PC-3 (cell line): ENCODE data around the gene S100A5. TPM values are rescaled to one million over a fixed set of nuclear protein-coding genes. Genes with fewer than 3 reads are reported as not detected.

Experiments
- ATAC-seq: fragments of 200-7000 bp; cut with Tn5 transposase; 2 replicates; pipeline ENCODE4 v1.9.1; 2020; ENCODE audit warnings: mild to moderate bottlenecking, moderate library complexity
- BruUV-seq: library from RNA; stranded (reverse); fragments of 400-500 nt; replicated peaks from 2 replicates; lab custom pipeline; 2021; lab: Mats Ljungman, UMichigan
- CTCF ChIA-PET: fragments of 300-600 bp; sonication (Branson Sonifier 250); formaldehyde crosslinking; loops from one replicate; lab custom pipeline; 2022; ENCODE audit warnings: antibody characterized with exemption; lab: Charles Lee
- POLR2A ChIA-PET: fragments of 300-600 bp; sonication (Branson Sonifier 250); formaldehyde crosslinking; loops from one replicate; lab custom pipeline; 2022; ENCODE audit warnings: antibody characterized with exemption; ENCODE audit not compliant: unreplicated experiment; lab: Charles Lee
- DNase-seq: peaks from one replicate; pipeline ENCODE4 v3.0.0-alpha.2; 2015
- H2AFZ ChIP-seq: fragments of 300-600 bp; sonication (generic); 2 replicates; pipeline ENCODE4 v1.6.0; 2016; ENCODE audit warnings: antibody characterized with exemption, low read length
- H3F3A ChIP-seq: fragments of 300-600 bp; sonication (generic); one replicate; pipeline ENCODE4 v1.6.0; 2017; ENCODE audit warnings: antibody characterized with exemption, low read length, control low read depth, mild to moderate bottlenecking; ENCODE audit not compliant: unreplicated experiment
- H3K27ac ChIP-seq: fragments of 300-600 bp; sonication (generic); 2 replicates; pipeline ENCODE4 v1.5.1; 2016; ENCODE audit warnings: mild to moderate bottlenecking, low read length
- H3K27me3 ChIP-seq: fragments of 300-600 bp; sonication (generic); 2 replicates; pipeline ENCODE4 v1.6.1; 2016; ENCODE audit warnings: low read length, mixed read lengths
- H3K36me3 ChIP-seq: fragments of 300-600 bp; sonication (generic); 2 replicates; pipeline ENCODE4 v1.6.1; 2016; ENCODE audit warnings: low read depth, mixed run types, low read length, mixed read lengths
- H3K4me1 ChIP-seq: fragments of 300-600 bp; sonication (generic); 2 replicates; pipeline ENCODE4 v1.5.1; 2016; ENCODE audit warnings: low read length; ENCODE audit not compliant: insufficient read depth
- H3K4me2 ChIP-seq: fragments of 300-600 bp; sonication (generic); 2 replicates; pipeline ENCODE4 v1.6.0; 2016; ENCODE audit warnings: low read length
- H3K4me3 ChIP-seq: fragments of 300-600 bp; sonication (generic); 2 replicates; pipeline ENCODE4 v1.5.1; 2016; ENCODE audit warnings: mild to moderate bottlenecking, low read length, mixed read lengths
- H3K79me2 ChIP-seq: fragments of 300-600 bp; sonication (generic); 2 replicates; pipeline ENCODE4 v1.6.1; 2017; ENCODE audit warnings: low read length, mixed read lengths
- H3K9ac ChIP-seq: fragments of 300-600 bp; sonication (generic); 2 replicates; pipeline ENCODE4 v1.6.0; 2016; ENCODE audit warnings: mild to moderate bottlenecking, low read length
- H3K9me2 ChIP-seq: fragments of 300-600 bp; sonication (generic); replicated peaks from 2 replicates; pipeline ENCODE4 v1.6.1; 2016; ENCODE audit warnings: mixed run types, low read length, mixed read lengths
- H3K9me3 ChIP-seq: fragments of 300-600 bp; sonication (generic); 2 replicates; pipeline ENCODE4 v1.6.1; 2016; ENCODE audit warnings: low read length, mixed read lengths
- H4K20me1 ChIP-seq: fragments of 300-600 bp; sonication (generic); 2 replicates; pipeline ENCODE4 v1.6.1; 2016; ENCODE audit warnings: low read length, mixed read lengths
- EZH2 ChIP-seq: fragments of 300-600 bp; sonication (generic); IDR thresholded peaks from one replicate; pipeline ENCODE4 v1.6.1; 2017; ENCODE audit warnings: antibody characterized with exemption, mild to moderate bottlenecking, low read length; ENCODE audit not compliant: unreplicated experiment
- EZH2phosphoT487 ChIP-seq: fragments of 300-600 bp; sonication (generic); IDR thresholded peaks from 2 replicates; pipeline ENCODE4 v1.6.1; 2018; ENCODE audit warnings: mild to moderate bottlenecking, antibody characterized with exemption, low read length, borderline replicate concordance
- intact Hi-C: fragments of 100-400 bp; cut with micrococcal nuclease; formaldehyde crosslinking; loops from 2 replicates; pipeline ENCODE4 v1.9.0; 2023
- total RNA-seq: library from RNA; depleted of rRNA; stranded (reverse); fragments of >200 nt; gene quantifications from 2 replicates; pipeline ENCODE4 v1.2.3, GENCODE V29; 2014
- TF ChIP-seq, protein P1 (sequence below): fragments of 300-600 bp; sonication (generic); conservative IDR thresholded peaks from 2 replicates; pipeline ENCODE4 v1.5.1; 2017; ENCODE audit warnings: antibody characterized with exemption, low read depth, mild to moderate bottlenecking, low read length

The S100A5 gene
- total RNA-seq, 1 experiment from 2014 or later = 6.3 TPM

DNA sequence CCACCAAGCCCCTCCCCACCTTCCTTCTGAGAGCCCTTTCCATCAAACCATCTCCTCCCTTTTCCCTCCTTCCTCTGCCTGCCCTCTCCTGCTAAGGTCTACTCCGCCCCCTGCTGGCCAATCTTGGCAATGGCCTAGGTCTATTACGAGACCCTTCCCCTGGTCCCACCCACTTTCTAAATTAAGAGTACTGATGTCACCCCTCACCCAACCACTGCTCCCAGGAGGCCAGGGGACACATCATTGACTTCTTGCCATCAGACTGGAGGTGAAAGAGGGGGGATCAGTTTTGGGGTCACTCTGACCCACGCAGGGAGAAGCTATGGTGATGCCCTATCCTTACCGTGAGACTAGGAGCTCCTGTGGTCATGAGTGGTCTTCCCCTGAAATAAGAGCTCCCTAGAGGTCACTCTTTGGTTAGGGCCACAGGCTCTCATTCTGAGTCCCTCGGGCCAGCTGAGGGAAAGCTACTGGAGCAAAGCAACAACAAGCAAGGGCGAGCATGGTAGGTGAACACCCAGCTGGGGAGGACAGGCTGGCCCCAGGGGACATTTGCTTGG lies 45.7 kb downstream of the S100A5 start:
- H2AFZ ChIP-seq = no peak overlapping the region
- H3K27me3 ChIP-seq = no peaks in the 10 kb centered on the region
- no peaks in the 10 kb centered on the region for H3F3A ChIP-seq
- DNase-seq = peak; percentile 88
- no peaks in the 10 kb centered on the region for H3K9me3 ChIP-seq
- no peaks in the 10 kb centered on the region for H4K20me1 ChIP-seq
- no peaks in the 10 kb centered on the region for H3K79me2 ChIP-seq
- ChIA-PET CTCF (interaction anchor here (0.6 to 2.7 kb wide), 7 partner anchors 10 to 233 kb away, joined by 3 to 13 read pairs (median 5); partner anchors contain the start of gene INTS3), POLR2A (no interaction called here)
- H3K4me3 ChIP-seq = no peak overlapping the region
- no peak overlapping the region for H3K27ac ChIP-seq
- peak; percentile 43 for ATAC-seq
- peaks cover 18% of the 10 kb centered on the region for H3K4me1 ChIP-seq
- no peaks in the 10 kb centered on the region for H3K9me2 ChIP-seq
- H3K36me3 ChIP-seq = no peaks in the 10 kb centered on the region
- BruUV-seq = no TSS peak
- no peak overlapping the region for H3K9ac ChIP-seq
- no peak overlapping the region for H3K4me2 ChIP-seq
- TF ChIP-seq EZH2 (no peak), EZH2phosphoT487 (no peak)
- TF ChIP-seq, protein P1, sequence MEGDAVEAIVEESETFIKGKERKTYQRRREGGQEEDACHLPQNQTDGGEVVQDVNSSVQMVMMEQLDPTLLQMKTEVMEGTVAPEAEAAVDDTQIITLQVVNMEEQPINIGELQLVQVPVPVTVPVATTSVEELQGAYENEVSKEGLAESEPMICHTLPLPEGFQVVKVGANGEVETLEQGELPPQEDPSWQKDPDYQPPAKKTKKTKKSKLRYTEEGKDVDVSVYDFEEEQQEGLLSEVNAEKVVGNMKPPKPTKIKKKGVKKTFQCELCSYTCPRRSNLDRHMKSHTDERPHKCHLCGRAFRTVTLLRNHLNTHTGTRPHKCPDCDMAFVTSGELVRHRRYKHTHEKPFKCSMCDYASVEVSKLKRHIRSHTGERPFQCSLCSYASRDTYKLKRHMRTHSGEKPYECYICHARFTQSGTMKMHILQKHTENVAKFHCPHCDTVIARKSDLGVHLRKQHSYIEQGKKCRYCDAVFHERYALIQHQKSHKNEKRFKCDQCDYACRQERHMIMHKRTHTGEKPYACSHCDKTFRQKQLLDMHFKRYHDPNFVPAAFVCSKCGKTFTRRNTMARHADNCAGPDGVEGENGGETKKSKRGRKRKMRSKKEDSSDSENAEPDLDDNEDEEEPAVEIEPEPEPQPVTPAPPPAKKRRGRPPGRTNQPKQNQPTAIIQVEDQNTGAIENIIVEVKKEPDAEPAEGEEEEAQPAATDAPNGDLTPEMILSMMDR = peak; percentile 98
- intact Hi-C loops = loop anchor here (1.0 kb wide), 2 partner anchors 30 to 143 kb away; no protein-coding TSS in a partner anchor

DNA sequence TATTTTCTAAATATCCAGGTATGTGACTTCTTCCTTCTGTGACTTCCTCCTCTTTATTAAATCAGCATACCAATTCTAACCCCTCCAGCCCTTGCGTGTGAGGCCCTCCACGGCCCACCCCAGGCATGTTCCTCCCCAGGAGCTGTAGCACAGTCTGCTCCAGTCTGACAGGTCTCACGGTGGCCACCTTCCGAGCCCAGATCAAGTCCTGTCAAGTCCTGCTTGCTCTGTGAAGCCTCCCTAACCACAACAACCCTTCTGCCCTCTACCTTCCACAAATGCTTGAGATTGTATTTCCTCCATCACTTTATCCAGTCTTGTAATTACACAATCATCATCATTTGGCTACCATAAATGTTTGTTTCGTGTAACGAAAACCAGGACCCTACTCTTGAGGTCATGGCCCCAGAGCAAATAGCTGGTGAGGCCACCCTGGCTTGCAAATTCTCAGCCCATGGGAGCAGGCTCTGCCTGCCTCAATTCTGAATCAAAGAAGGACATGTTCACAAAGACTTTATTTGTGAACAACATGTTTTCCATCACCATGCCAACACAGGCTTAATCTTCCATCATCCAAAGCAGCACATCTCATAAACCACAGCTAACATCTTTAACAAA lies 47.3 kb downstream of the S100A5 start:
- H2AFZ ChIP-seq = no peak overlapping the region
- POLR2A ChIA-PET = no interaction called here
- DNase-seq (no peak), ATAC-seq (no peak)
- no peaks in the 10 kb centered on the region for H3K79me2 ChIP-seq
- no peaks in the 10 kb centered on the region for H3K9me2 ChIP-seq
- H3K4me2 ChIP-seq = no peak overlapping the region
- H3K4me1 ChIP-seq = peaks cover 25% of the 10 kb centered on the region
- H3K9ac ChIP-seq = no peak overlapping the region
- no peak overlapping the region for H3K4me3 ChIP-seq
- no peaks in the 10 kb centered on the region for H3K9me3 ChIP-seq
- CTCF ChIA-PET = interaction anchor here (0.6 to 2.7 kb wide), 4 partner anchors 89 to 140 kb away, joined by 4 to 13 read pairs (median 6); partner anchors contain the start of gene S100A9
- intact Hi-C loops = no loop called here
- no peaks in the 10 kb centered on the region for H3K36me3 ChIP-seq
- H3K27ac ChIP-seq = no peak overlapping the region
- BruUV-seq = no TSS peak
- H3F3A ChIP-seq = no peaks in the 10 kb centered on the region
- no peaks in the 10 kb centered on the region for H4K20me1 ChIP-seq
- no peaks in the 10 kb centered on the region for H3K27me3 ChIP-seq
- TF ChIP-seq, protein P1 = no peak
